Uterus (tissue), 2 donors: ENCODE results near the gene MAP3K19.

ENCODE experiments used
- CTCF ChIP-seq, 4 experiments: fragments of 200-600 bp in 2 of 4; fragments of 450-650 bp in 2 of 4; sonication (generic) in 2 of 4; IDR thresholded peaks; one replicate each; pipeline ENCODE4 v1.5.1; 2016 to 2019; ENCODE audit warnings: antibody characterized with exemption in 4 of 4, mild to moderate bottlenecking in 2 of 4, moderate library complexity in 1 of 4
- POLR2A ChIP-seq, 2 donors: fragments of 450-650 bp; IDR thresholded peaks; one replicate each; pipeline ENCODE4 v1.6.1; 2016; ENCODE audit warnings: antibody characterized with exemption in 2 of 2, mild to moderate bottlenecking in 1 of 2, moderate library complexity in 1 of 2

GRCh38 chr2:134955744-134956143, 91.5 kb downstream of the MAP3K19 start:
- TF ChIP-seq CTCF (IDR thresholded peaks at IDR 0.05) (no peak), POLR2A (IDR thresholded peaks at IDR 0.05) (no peak)
